ENCODE data around the gene RPS14. TPM values are rescaled to one million over a fixed set of nuclear protein-coding genes. Genes with fewer than 3 reads are reported as not detected.

The RPS14 gene
- total and polyA plus RNA-seq, 9 of the 15 experiments (the other 6 are each of a cell fraction or from before 2014, with no cell fraction given): 1,824 to 5,983 (median 3,017) TPM

- no peak for TF ChIP-seq ZBTB40 (IDR thresholded peaks at IDR 0.05)
- TF ChIP-seq ZBTB40 (CRISPR knock-in tag; IDR thresholded peaks at IDR 0.05): no peak
- TF ChIP-seq ZNF395 (CRISPR knock-in tag; IDR thresholded peaks at IDR 0.05): no peak
- no peak for TF ChIP-seq NEUROD1 (IDR thresholded peaks at IDR 0.05; ENCODE audit: borderline replicate concordance, low read depth, low read length, partially characterized antibody)
- peak; percentile 42 for TF ChIP-seq CCNT2 (IDR thresholded peaks at IDR 0.05; ENCODE audit: borderline replicate concordance, extremely low read depth, insufficient read length, low read depth, low read length)
- peak; percentile 92 for TF ChIP-seq PML (IDR thresholded peaks at IDR 0.05; ENCODE audit: low read length)
- TF ChIP-seq HMG20B (CRISPR knock-in tag; IDR thresholded peaks at IDR 0.05): no peak
- TF ChIP-seq NR2F6 (CRISPR knock-in tag; IDR thresholded peaks at IDR 0.05): no peak
- no peak for TF ChIP-seq THRB (CRISPR knock-in tag; conservative IDR thresholded peaks at IDR 0.05)
- TF ChIP-seq ZNF639 (CRISPR knock-in tag; conservative IDR thresholded peaks at IDR 0.05 in 1 of 2, IDR thresholded peaks at IDR 0.05 in 1 of 2): no peak
- TF ChIP-seq ELK3 (CRISPR knock-in tag; IDR thresholded peaks at IDR 0.05): no peak
- TF ChIP-seq DIDO1 (tag; IDR thresholded peaks at IDR 0.05; ENCODE audit: low read depth): no peak
These were observed 32.5 kb upstream of the RPS14 start (continued) for GRCh38 chr5:150481972-150482406.
